Endodermal cell (in vitro differentiated cells): ENCODE measurements around the gene PDLIM5. TPM values are rescaled to one million over a fixed set of nuclear protein-coding genes. Genes with fewer than 3 reads are reported as not detected.

Source experiments
- DNase-seq: peaks from one replicate; pipeline ENCODE4 v3.0.0-alpha.2; 2017
- H3K27ac ChIP-seq: 2 replicates; pipeline ENCODE4 v1.5.1; 2013; ENCODE audit warnings: mild to moderate bottlenecking, low read depth, low read length, moderate library complexity
- H3K27me3 ChIP-seq: 2 replicates; pipeline ENCODE4 v1.6.1; 2013; ENCODE audit warnings: mild to moderate bottlenecking, low read length, moderate library complexity; ENCODE audit not compliant: insufficient read depth, control insufficient read depth, poor library complexity, severe bottlenecking
- H3K36me3 ChIP-seq: 2 replicates; pipeline ENCODE4 v1.7.0; 2013; ENCODE audit warnings: mild to moderate bottlenecking, low read length, moderate library complexity; ENCODE audit not compliant: control insufficient read depth, insufficient read depth
- H3K4me1 ChIP-seq: one replicate; pipeline ENCODE4 v1.7.0; 2013; ENCODE audit warnings: low read length; ENCODE audit not compliant: control insufficient read depth, insufficient read depth
- H3K4me3 ChIP-seq: 2 replicates; pipeline ENCODE4 v1.5.1; 2013; ENCODE audit warnings: mild to moderate bottlenecking, low read length, moderate library complexity
- H3K9ac ChIP-seq: 2 replicates; pipeline ENCODE4 v1.6.1; 2013; ENCODE audit warnings: mild to moderate bottlenecking, low read length, moderate library complexity; ENCODE audit not compliant: poor library complexity, severe bottlenecking; ENCODE audit errors: extremely low read depth
- H3K9me3 ChIP-seq: 2 replicates; pipeline ENCODE4 v1.6.1; 2013; ENCODE audit warnings: mild to moderate bottlenecking, low read length, moderate library complexity; ENCODE audit not compliant: control insufficient read depth
- H3K27ac Mint-ChIP-seq: 2 replicates; pipeline ENCODE4 v1.8.0; 2020; ENCODE audit warnings: mixed read lengths
- H3K27me3 Mint-ChIP-seq: 2 replicates; pipeline ENCODE4 v1.8.0; 2021; ENCODE audit warnings: mild to moderate bottlenecking, mixed read lengths; ENCODE audit not compliant: insufficient read depth
- H3K36me3 Mint-ChIP-seq: 2 replicates; pipeline ENCODE4 v1.8.0; 2020; ENCODE audit warnings: low read depth, mixed read lengths
- H3K4me1 Mint-ChIP-seq: 2 replicates; pipeline ENCODE4 v1.8.0; 2020; ENCODE audit warnings: mixed read lengths
- H3K4me3 Mint-ChIP-seq: 2 replicates; pipeline ENCODE4 v1.8.0; 2020; ENCODE audit warnings: mild to moderate bottlenecking, moderate library complexity, mixed read lengths
- H3K9me3 Mint-ChIP-seq: 2 replicates; pipeline ENCODE4 v1.8.0; 2020; ENCODE audit warnings: mild to moderate bottlenecking, mixed read lengths
- CTCF ChIP-seq: fragments of 200-600 bp; sonication (generic); conservative IDR thresholded peaks from 2 replicates; pipeline ENCODE4 v1.5.0; 2021; ENCODE audit warnings: antibody characterized with exemption, mild to moderate bottlenecking
- WGBS, 2 experiments: methylation state at CpG; one replicate each; pipeline versions ENCODE4 v1.1.5 to v1.1.7; 2013; ENCODE audit warnings: missing lambda C conversion rate in 2 of 2, mixed read lengths in 1 of 2; ENCODE audit not compliant: insufficient coverage in 1 of 2, insufficient read length in 1 of 2; 5-methylcytosine and 5-hydroxymethylcytosine counted together
- total RNA-seq, 2 donors: library from RNA; stranded (reverse); fragmentation: NEBNext Ultra II Directional in 1 of 2; extraction: Animal tissue kit (Norgen Biotek cat#: 25700) in 1 of 2; gene quantifications; 2 replicates in 1 of 2; 3 replicates in 1 of 2; pipeline ENCODE4 v1.2.1, GENCODE V29; 2021

Gene PDLIM5
- total RNA-seq, 2 donors from 2014 or later = 91.0 to 149 TPM

- H3K9me3 ChIP-seq = no peaks in the 10 kb centered on the region
- Mint-ChIP-seq H3K27me3 (no peaks in the 10 kb centered on the region), H3K4me1 (no peaks in the 10 kb centered on the region), H3K9me3 (no peaks in the 10 kb centered on the region), H3K27ac (no peak overlapping the region), H3K36me3 (peaks cover 70% of the 10 kb centered on the region), H3K4me3 (no peak overlapping the region)
- H3K4me1 ChIP-seq = no peaks in the 10 kb centered on the region
- H3K36me3 ChIP-seq = peaks cover 78% of the 10 kb centered on the region
- no peaks in the 10 kb centered on the region for H3K27me3 ChIP-seq
- no CpG with 5 or more reads among the region's 1 CpG for WGBS, 2 experiments
- DNase-seq = no peak
- H3K9ac ChIP-seq = no peak overlapping the region
- no peak overlapping the region for H3K4me3 ChIP-seq
- H3K27ac ChIP-seq = no peak overlapping the region
- TF ChIP-seq CTCF = no peak
These were observed 137.4 kb downstream of the PDLIM5 start for GRCh38 chr4:94588896-94589693.

GRCh38 chr4:94590493-94590892, 138.8 kb downstream of the PDLIM5 start:
- Histone ChIP-seq H3K4me1 (no peaks in the 10 kb centered on the region), H3K9ac (no peak overlapping the region), H3K27me3 (no peaks in the 10 kb centered on the region), H3K9me3 (no peaks in the 10 kb centered on the region), H3K36me3 (peaks cover 76% of the 10 kb centered on the region), H3K4me3 (no peak overlapping the region), H3K27ac (no peak overlapping the region)
- H3K9me3 Mint-ChIP-seq = no peaks in the 10 kb centered on the region
- H3K4me3 Mint-ChIP-seq = no peak overlapping the region
- H3K36me3 Mint-ChIP-seq = peaks cover 65% of the 10 kb centered on the region
- no peaks in the 10 kb centered on the region for H3K27me3 Mint-ChIP-seq
- no peak for TF ChIP-seq CTCF
- peaks cover 4% of the 10 kb centered on the region for H3K4me1 Mint-ChIP-seq
- H3K27ac Mint-ChIP-seq = no peak overlapping the region
- no peak for DNase-seq
- WGBS, 2 experiments = 85 to 98% methylated on average over 2 of the region's 2 CpGs

- H3K9ac ChIP-seq = no peak overlapping the region
- DNase-seq = no peak
- WGBS, 2 experiments = 97% methylated on average over 2 of the region's 2 CpGs; no CpG with 5 or more reads in 1 of the 2 experiments
- H3K27me3 Mint-ChIP-seq = no peaks in the 10 kb centered on the region
- H3K9me3 Mint-ChIP-seq = no peaks in the 10 kb centered on the region
- H3K4me1 Mint-ChIP-seq = peaks cover 4% of the 10 kb centered on the region
- H3K9me3 ChIP-seq = no peaks in the 10 kb centered on the region
- H3K4me3 ChIP-seq = no peak overlapping the region
- TF ChIP-seq CTCF = no peak
- H3K36me3 Mint-ChIP-seq = peaks cover 60% of the 10 kb centered on the region
- no peak overlapping the region for H3K27ac Mint-ChIP-seq
- H3K36me3 ChIP-seq = peaks cover 68% of the 10 kb centered on the region
- no peaks in the 10 kb centered on the region for H3K27me3 ChIP-seq
- H3K4me3 Mint-ChIP-seq = no peak overlapping the region
- no peaks in the 10 kb centered on the region for H3K4me1 ChIP-seq
- no peak overlapping the region for H3K27ac ChIP-seq
These were observed 139.5 kb downstream of the PDLIM5 start for GRCh38 chr4:94591289-94591688.
